Activated CD4-positive, alpha-beta memory T cell treated with anti-CD3 and anti-CD28 coated beads, Interleukin-2, amount 10 ng/mL, durations not matched to agents 7 days and 5 days (primary cell): ENCODE data around the gene TXNRD1. TPM values are rescaled to one million over a fixed set of nuclear protein-coding genes. Genes with fewer than 3 reads are reported as not detected.
A peak's percentile ranks its signal among the peaks of the same experiment; 100 is the strongest.

Experiments
- CTCF ChIA-PET: fragments of 350-600 bp; sonication (Branson Sonifier 250); formaldehyde crosslinking; loops from one replicate; lab custom pipeline; 2021; ENCODE audit warnings: antibody characterized with exemption, inconsistent platforms; lab: Charles Lee
- POLR2A ChIA-PET: fragments of 350-600 bp; sonication (Branson Sonifier 250); formaldehyde crosslinking; loops from one replicate; lab custom pipeline; 2021; ENCODE audit warnings: antibody characterized with exemption; lab: Charles Lee
- DNase-seq: peaks from one replicate; pipeline ENCODE4 v3.0.0-alpha.2; 2020
- H3K27ac Mint-ChIP-seq: one replicate; pipeline ENCODE4 v1.8.0; 2021; ENCODE audit warnings: mild to moderate bottlenecking, mixed read lengths
- H3K27me3 Mint-ChIP-seq: one replicate; pipeline ENCODE4 v1.8.0; 2021; ENCODE audit warnings: mixed read lengths
- H3K36me3 Mint-ChIP-seq: one replicate; pipeline ENCODE4 v1.8.0; 2021; ENCODE audit warnings: low read depth, mixed read lengths
- H3K4me1 Mint-ChIP-seq: one replicate; pipeline ENCODE4 v1.8.0; 2021; ENCODE audit warnings: mixed read lengths
- H3K4me3 Mint-ChIP-seq: one replicate; pipeline ENCODE4 v1.8.0; 2021; ENCODE audit warnings: mild to moderate bottlenecking, mixed read lengths
- H3K9me3 Mint-ChIP-seq: one replicate; pipeline ENCODE4 v1.8.0; 2021; ENCODE audit warnings: mixed read lengths
- total RNA-seq, 2 experiments: library from RNA; stranded (reverse); gene quantifications; one replicate each; pipeline ENCODE4 v1.2.3, GENCODE V29; 2021

TXNRD1 gene
- total RNA-seq, 2 experiments from 2014 or later, result 108 to 112 TPM

GRCh38 chr12:104276273-104277131 is 60.9 kb downstream of the TXNRD1 start:
- H3K4me3 Mint-ChIP-seq, result no peak overlapping the region
- POLR2A ChIA-PET, result interaction anchor here (1.4 to 3.8 kb wide), 3 partner anchors 8 to 57 kb away, joined by 3 to 33 read pairs (median 7); no protein-coding TSS in a partner anchor
- no peaks in the 10 kb centered on the region for H3K36me3 Mint-ChIP-seq
- H3K9me3 Mint-ChIP-seq, result no peaks in the 10 kb centered on the region
- H3K4me1 Mint-ChIP-seq, result peaks cover 9% of the 10 kb centered on the region
- H3K27me3 Mint-ChIP-seq, result peaks cover 11% of the 10 kb centered on the region
- CTCF ChIA-PET, result interaction anchor here (0.5 to 2.1 kb wide), 2 partner anchors 10 to 309 kb away, joined by 3 to 8 read pairs; no protein-coding TSS in a partner anchor
- H3K27ac Mint-ChIP-seq, result peak overlapping the region; percentile 38
- DNase-seq, result no peak

- no peak overlapping the region for H3K27ac Mint-ChIP-seq
- ChIA-PET CTCF (no interaction called here), POLR2A (no interaction called here)
- DNase-seq, result no peak
- H3K9me3 Mint-ChIP-seq, result no peaks in the 10 kb centered on the region
- peaks cover 9% of the 10 kb centered on the region for H3K4me1 Mint-ChIP-seq
- no peak overlapping the region for H3K4me3 Mint-ChIP-seq
- H3K27me3 Mint-ChIP-seq, result peaks cover 12% of the 10 kb centered on the region
- H3K36me3 Mint-ChIP-seq, result no peaks in the 10 kb centered on the region
Observed at GRCh38 chr12:104279164-104279563, 63.6 kb downstream of the TXNRD1 start.

GRCh38 chr12:104280111-104280510 is 64.5 kb downstream of the TXNRD1 start:
- peaks cover 12% of the 10 kb centered on the region for H3K27me3 Mint-ChIP-seq
- ChIA-PET CTCF (no interaction called here), POLR2A (no interaction called here)
- H3K4me1 Mint-ChIP-seq, result peaks cover 10% of the 10 kb centered on the region
- H3K4me3 Mint-ChIP-seq, result no peak overlapping the region
- no peaks in the 10 kb centered on the region for H3K36me3 Mint-ChIP-seq
- DNase-seq, result no peak
- no peak overlapping the region for H3K27ac Mint-ChIP-seq
- H3K9me3 Mint-ChIP-seq, result no peaks in the 10 kb centered on the region

- Mint-ChIP-seq H3K9me3 (no peaks in the 10 kb centered on the region), H3K27ac (no peak overlapping the region), H3K4me1 (peaks cover 11% of the 10 kb centered on the region), H3K27me3 (peaks cover 12% of the 10 kb centered on the region), H3K36me3 (no peaks in the 10 kb centered on the region), H3K4me3 (no peak overlapping the region)
- POLR2A ChIA-PET, result interaction anchor here (0.9 to 1.3 kb wide), 2 partner anchors 9 to 23 kb away, joined by 4 read pairs; partner anchors contain the start of gene EID3
- no peak for DNase-seq
- CTCF ChIA-PET, result no interaction called here
Observed at GRCh38 chr12:104280717-104281458, 65.3 kb downstream of the TXNRD1 start.

- no peaks in the 10 kb centered on the region for H3K36me3 Mint-ChIP-seq
- no peaks in the 10 kb centered on the region for H3K9me3 Mint-ChIP-seq
- H3K27me3 Mint-ChIP-seq, result peaks cover 12% of the 10 kb centered on the region
- peaks cover 12% of the 10 kb centered on the region for H3K4me1 Mint-ChIP-seq
- POLR2A ChIA-PET, result interaction anchor here (1.3 kb wide), 1 partner anchor 22 kb away, joined by 4 read pairs; the partner anchor contains the start of gene EID3
- H3K27ac Mint-ChIP-seq, result no peak overlapping the region
- no peak overlapping the region for H3K4me3 Mint-ChIP-seq
- DNase-seq, result no peak
- CTCF ChIA-PET, result no interaction called here
Observed at GRCh38 chr12:104281636-104282035, 66.1 kb downstream of the TXNRD1 start.

GRCh38 chr12:104282109-104282508 is 66.5 kb downstream of the TXNRD1 start:
- Mint-ChIP-seq H3K27ac (no peak overlapping the region), H3K4me3 (no peak overlapping the region), H3K27me3 (peaks cover 12% of the 10 kb centered on the region), H3K9me3 (no peaks in the 10 kb centered on the region), H3K4me1 (peaks cover 13% of the 10 kb centered on the region), H3K36me3 (no peaks in the 10 kb centered on the region)
- no peak for DNase-seq
- POLR2A ChIA-PET, result interaction anchor here (1.3 kb wide), 1 partner anchor 21 kb away, joined by 4 read pairs; the partner anchor contains the start of gene EID3
- CTCF ChIA-PET, result no interaction called here

GRCh38 chr12:104285740-104286515 is 70.3 kb downstream of the TXNRD1 start:
- ChIA-PET CTCF (interaction anchor here (1.4 to 7.0 kb wide), 7 partner anchors 10 to 86 kb away, joined by 3 to 76 read pairs (median 8); partner anchors contain the start of genes EID3 and TXNRD1), POLR2A (interaction anchor here (0.7 to 8.2 kb wide), 14 partner anchors 10 to 402 kb away, joined by 3 to 151 read pairs (median 12); partner anchors contain the start of genes EID3, HCFC2, HSP90B1 and NFYB)
- H3K4me3 Mint-ChIP-seq, result peak overlapping the region; percentile 97
- peak overlapping the region; percentile 99 for H3K27ac Mint-ChIP-seq
- H3K9me3 Mint-ChIP-seq, result no peaks in the 10 kb centered on the region
- H3K36me3 Mint-ChIP-seq, result peaks cover 12% of the 10 kb centered on the region
- peaks cover 5% of the 10 kb centered on the region for H3K27me3 Mint-ChIP-seq
- H3K4me1 Mint-ChIP-seq, result peaks cover 23% of the 10 kb centered on the region
- no peak for DNase-seq

GRCh38 chr12:104286516-104287482 is 71.2 kb downstream of the TXNRD1 start:
- Mint-ChIP-seq H3K9me3 (no peaks in the 10 kb centered on the region), H3K4me3 (peak overlapping the region; percentile 97), H3K4me1 (peaks cover 26% of the 10 kb centered on the region), H3K27ac (peak overlapping the region; percentile 99), H3K27me3 (no peaks in the 10 kb centered on the region), H3K36me3 (peaks cover 15% of the 10 kb centered on the region)
- CTCF ChIA-PET, result interaction anchor here (0.5 to 7.0 kb wide), 12 partner anchors 9 to 322 kb away, joined by 3 to 76 read pairs (median 6); partner anchors contain the start of genes EID3 and TXNRD1
- POLR2A ChIA-PET, result interaction anchor here (0.7 to 8.2 kb wide), 24 partner anchors 10 to 949 kb away, joined by 3 to 151 read pairs (median 5); partner anchors contain the start of genes APPL2, EID3, HCFC2 and HSP90B1
- DNase-seq, result peak; percentile 94

- Mint-ChIP-seq H3K9me3 (no peaks in the 10 kb centered on the region), H3K36me3 (peaks cover 35% of the 10 kb centered on the region), H3K4me1 (peaks cover 41% of the 10 kb centered on the region), H3K27ac (peak overlapping the region; percentile 99), H3K4me3 (peak overlapping the region; percentile 97), H3K27me3 (no peaks in the 10 kb centered on the region)
- POLR2A ChIA-PET, result interaction anchor here (0.6 to 8.2 kb wide), 17 partner anchors 8 to 360 kb away, joined by 3 to 151 read pairs (median 8); partner anchors contain the start of genes CHST11, EID3, HSP90B1 and NFYB
- DNase-seq, result peak; percentile 90
- CTCF ChIA-PET, result interaction anchor here (0.9 to 7.0 kb wide), 12 partner anchors 13 to 180 kb away, joined by 3 to 76 read pairs (median 4); partner anchors contain the start of genes EID3, NFYB and TXNRD1
Observed at GRCh38 chr12:104288635-104289274, 73.2 kb downstream of the TXNRD1 start.

GRCh38 chr12:104290320-104290719 is 74.7 kb downstream of the TXNRD1 start:
- DNase-seq, result no peak
- H3K9me3 Mint-ChIP-seq, result no peaks in the 10 kb centered on the region
- no peaks in the 10 kb centered on the region for H3K27me3 Mint-ChIP-seq
- H3K4me3 Mint-ChIP-seq, result no peak overlapping the region
- no peak overlapping the region for H3K27ac Mint-ChIP-seq
- H3K4me1 Mint-ChIP-seq, result peaks cover 49% of the 10 kb centered on the region
- peaks cover 49% of the 10 kb centered on the region for H3K36me3 Mint-ChIP-seq
- ChIA-PET CTCF (interaction anchor here (1.2 to 7.0 kb wide), 4 partner anchors 13 to 72 kb away, joined by 3 to 76 read pairs (median 22); partner anchors contain the start of genes EID3 and TXNRD1), POLR2A (interaction anchor here (1.2 to 8.2 kb wide), 6 partner anchors 9 to 153 kb away, joined by 4 to 151 read pairs (median 42); partner anchors contain the start of genes EID3, NFYB and TXNRD1)
